CD8-positive, alpha-beta memory T cell (primary cell): ENCODE measurements around the gene ZBTB7A. TPM values are rescaled to one million over a fixed set of nuclear protein-coding genes. Genes with fewer than 3 reads are reported as not detected.
A peak's percentile ranks its signal among the peaks of the same experiment; 100 is the strongest.

Experiments used
- CTCF ChIA-PET: fragments of 350-600 bp; sonication (Branson Sonifier 250); formaldehyde crosslinking; loops from one replicate; lab custom pipeline; 2021; ENCODE audit warnings: antibody characterized with exemption; lab: Charles Lee
- POLR2A ChIA-PET: fragments of 350-600 bp; sonication (Branson Sonifier 250); formaldehyde crosslinking; loops from one replicate; lab custom pipeline; 2021; ENCODE audit warnings: antibody characterized with exemption; lab: Charles Lee
- DNase-seq, 5 donors: peaks; one replicate each; pipeline versions ENCODE4 v3.0.0 to v3.0.0-alpha.2; 2020 to 2022; ENCODE audit warnings: mixed read lengths in 1 of 5
- H3K27ac ChIP-seq: one replicate; pipeline ENCODE4 v1.7.0; 2013; ENCODE audit warnings: low read depth, mild to moderate bottlenecking, low read length, moderate library complexity
- H3K27me3 ChIP-seq: 2 replicates; pipeline ENCODE4 v1.7.0; 2013; ENCODE audit warnings: low read length, mild to moderate bottlenecking; ENCODE audit not compliant: insufficient read depth, poor library complexity, severe bottlenecking
- H3K36me3 ChIP-seq: 2 replicates; pipeline ENCODE4 v1.7.0; 2013; ENCODE audit warnings: mild to moderate bottlenecking, low read length, moderate library complexity; ENCODE audit not compliant: insufficient read depth
- H3K4me1 ChIP-seq: 2 replicates; pipeline ENCODE4 v1.7.0; 2013; ENCODE audit warnings: mild to moderate bottlenecking, low read length, moderate library complexity; ENCODE audit not compliant: insufficient read depth
- H3K4me3 ChIP-seq: 2 replicates; pipeline ENCODE4 v1.7.0; 2013; ENCODE audit warnings: mild to moderate bottlenecking, low read length
- H3K9me3 ChIP-seq: 2 replicates; pipeline ENCODE4 v1.7.0; 2013; ENCODE audit warnings: mild to moderate bottlenecking, low read length
- H3K27ac Mint-ChIP-seq, 8 donors: one replicate each; pipeline ENCODE4 v1.8.0; 2020 to 2021; ENCODE audit warnings: mixed read lengths in 8 of 8, mild to moderate bottlenecking in 6 of 8, inconsistent platforms in 3 of 8, moderate library complexity in 3 of 8
- H3K27me3 Mint-ChIP-seq, 2 donors: one replicate each; pipeline ENCODE4 v1.8.0; 2020 to 2021; ENCODE audit warnings: mixed read lengths in 2 of 2, mild to moderate bottlenecking in 1 of 2, moderate library complexity in 1 of 2
- H3K36me3 Mint-ChIP-seq, 3 donors: one replicate each; pipeline ENCODE4 v1.8.0; 2020 to 2021; ENCODE audit warnings: mixed read lengths in 3 of 3, inconsistent platforms in 1 of 3, mild to moderate bottlenecking in 1 of 3
- H3K4me1 Mint-ChIP-seq, 3 donors: one replicate each; pipeline ENCODE4 v1.8.0; 2020 to 2021; ENCODE audit warnings: mixed read lengths in 3 of 3, inconsistent platforms in 1 of 3, mild to moderate bottlenecking in 1 of 3
- H3K4me3 Mint-ChIP-seq, 7 donors: one replicate each; pipeline ENCODE4 v1.8.0; 2020 to 2021; ENCODE audit warnings: mixed read lengths in 7 of 7, mild to moderate bottlenecking in 6 of 7, moderate library complexity in 4 of 7, inconsistent platforms in 2 of 7
- H3K9me3 Mint-ChIP-seq, 5 donors: one replicate each; pipeline ENCODE4 v1.8.0; 2020 to 2022; ENCODE audit warnings: mixed read lengths in 5 of 5, mild to moderate bottlenecking in 3 of 5, moderate library complexity in 2 of 5, inconsistent platforms in 1 of 5
- polyA plus RNA-seq: library from polyadenylated mRNA; unstranded; fragments of 300-500 nt; fragmentation: Illumina TruSeq; gene quantifications from one replicate; pipeline ENCODE4 v1.2.3, GENCODE V29; 2021
- total RNA-seq, 2 experiments: library from RNA; stranded (reverse); gene quantifications; one replicate each; pipeline ENCODE4 v1.2.3, GENCODE V29; 2021

ZBTB7A gene
- total and polyA plus RNA-seq, 3 experiments from 2014 or later: 44.1 to 86.1 (median 46.8) TPM

DNA sequence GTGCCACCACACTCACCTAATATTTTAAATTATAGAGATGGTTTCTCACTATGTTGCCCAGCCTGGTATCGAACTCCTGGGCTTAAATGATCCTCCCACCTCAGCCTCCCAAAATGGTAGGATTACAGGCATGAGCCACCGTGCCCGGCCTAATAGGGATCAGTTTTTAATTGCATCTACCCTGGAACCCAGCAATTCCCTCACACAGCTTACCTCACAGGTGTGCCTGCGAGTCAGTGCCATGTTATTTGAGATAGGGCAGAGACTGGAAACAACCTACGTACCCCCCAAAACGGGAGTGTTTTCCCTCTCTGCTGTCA lies 42.9 kb upstream of the ZBTB7A start:
- Mint-ChIP-seq H3K27me3 (peaks cover 0 to 4% of the 10 kb centered on the region in 2 donors), H3K27ac (peak overlapping the region; percentile 91 to 99 (median 98)), H3K4me1 (peaks cover 53 to 83% (median 63%) of the 10 kb centered on the region in 3 donors), H3K36me3 (peaks cover 0 to 53% (median 4%) of the 10 kb centered on the region in 3 donors), H3K4me3 (peak overlapping the region in 6 of 7 donors; percentile 62 to 91 (median 72)), H3K9me3 (peaks cover 0 to 3% (median 0%) of the 10 kb centered on the region in 5 donors)
- Histone ChIP-seq H3K27me3 (no peaks in the 10 kb centered on the region), H3K27ac (peak overlapping the region; percentile 62), H3K36me3 (peaks cover 20% of the 10 kb centered on the region), H3K4me1 (peaks cover 59% of the 10 kb centered on the region), H3K4me3 (peak overlapping the region; percentile 8), H3K9me3 (no peaks in the 10 kb centered on the region)
- ChIA-PET CTCF (interaction anchor here (1.0 to 2.0 kb wide), 6 partner anchors 12 to 138 kb away, joined by 3 to 13 read pairs (median 4); partner anchors contain the start of gene EEF2), POLR2A (interaction anchor here (0.7 to 1.7 kb wide), 7 partner anchors 17 to 124 kb away, joined by 3 to 8 read pairs (median 6); partner anchors contain the start of genes EEF2, PIAS4 and ZBTB7A)
- DNase-seq: no peak

DNA sequence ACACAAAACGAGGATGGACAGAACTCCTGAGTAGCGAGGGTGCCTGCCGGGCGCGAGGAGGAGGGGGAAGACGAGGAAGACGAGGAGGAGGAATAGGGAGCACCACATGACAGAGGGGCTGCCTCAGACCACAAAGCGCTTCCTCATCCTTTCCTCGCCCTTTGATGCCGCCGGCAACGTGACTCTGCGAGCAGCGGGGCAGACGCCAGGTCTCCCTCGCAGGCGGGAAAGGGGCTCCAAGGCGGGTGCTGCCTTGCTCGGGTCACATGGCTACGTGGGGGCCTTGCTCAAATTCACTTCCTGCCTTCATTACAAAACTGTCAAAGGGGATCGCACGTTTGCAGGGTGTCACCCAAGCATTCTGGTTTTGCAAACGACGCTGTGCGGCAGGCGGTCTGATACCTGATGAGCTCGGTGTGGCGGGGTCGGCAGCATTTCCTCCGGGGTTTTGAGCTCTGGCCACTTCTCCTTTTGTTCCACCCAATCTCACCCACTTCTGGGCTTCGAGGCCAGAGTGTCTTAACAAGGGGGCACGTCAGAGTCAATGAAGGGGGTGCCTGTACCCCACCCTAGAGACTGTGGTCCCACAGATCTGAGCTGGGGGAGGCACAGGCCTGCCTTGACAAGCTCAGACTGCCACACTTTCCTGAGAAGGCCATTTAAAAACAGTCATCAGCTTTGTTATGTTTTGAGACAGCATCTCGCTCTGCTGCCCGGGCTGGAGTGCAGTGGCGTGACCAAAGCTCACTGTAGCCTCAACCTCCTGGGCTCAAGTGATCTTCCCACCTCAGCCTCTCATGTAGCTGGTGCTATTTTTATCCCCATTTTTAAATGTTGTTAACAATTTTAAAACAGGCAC lies 42.3 kb upstream of the ZBTB7A start:
- Histone ChIP-seq H3K27me3 (no peaks in the 10 kb centered on the region), H3K4me1 (peaks cover 59% of the 10 kb centered on the region), H3K27ac (peak overlapping the region; percentile 62), H3K4me3 (peak overlapping the region; percentile 8), H3K36me3 (peaks cover 15% of the 10 kb centered on the region), H3K9me3 (no peaks in the 10 kb centered on the region)
- Mint-ChIP-seq H3K27me3 (peaks cover 0 to 4% of the 10 kb centered on the region in 2 donors), H3K4me1 (peaks cover 54 to 83% (median 64%) of the 10 kb centered on the region in 3 donors), H3K9me3 (peaks cover 0 to 3% (median 0%) of the 10 kb centered on the region in 5 donors), H3K4me3 (peak overlapping the region; percentile 40 to 91 (median 71)), H3K36me3 (peaks cover 0 to 49% (median 4%) of the 10 kb centered on the region in 3 donors), H3K27ac (peak overlapping the region; percentile 91 to 99 (median 98))
- CTCF ChIA-PET: interaction anchor here (1.0 to 2.0 kb wide), 6 partner anchors 12 to 137 kb away, joined by 3 to 13 read pairs (median 4); partner anchors contain the start of gene EEF2
- DNase-seq: peak; percentile 73 to 92 (median 87)
- POLR2A ChIA-PET: interaction anchor here (0.5 to 1.7 kb wide), 9 partner anchors 17 to 123 kb away, joined by 3 to 8 read pairs (median 5); partner anchors contain the start of genes EEF2, PIAS4 and ZBTB7A

DNA sequence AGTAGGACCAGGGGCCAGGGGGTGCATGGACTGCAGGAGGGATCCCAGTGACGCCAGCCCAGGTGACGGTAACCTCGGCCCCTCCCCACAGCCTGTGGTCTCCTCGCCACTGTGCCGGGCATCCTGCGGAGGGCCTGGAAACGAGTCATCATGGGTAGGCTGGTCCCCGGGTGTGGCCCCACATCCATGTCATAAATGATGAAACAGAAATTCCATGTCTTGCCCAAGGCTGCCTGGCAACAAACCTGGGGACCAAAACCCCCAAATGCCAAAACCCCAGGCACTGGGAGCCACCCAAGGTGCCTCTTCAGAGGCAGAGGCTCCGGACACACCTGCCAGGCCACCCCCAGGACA lies 36.4 kb upstream of the ZBTB7A start:
- H3K4me3 ChIP-seq: no peak overlapping the region
- no peaks in the 10 kb centered on the region for H3K9me3 ChIP-seq
- no peaks in the 10 kb centered on the region for H3K27me3 ChIP-seq
- Mint-ChIP-seq H3K27me3 (peaks cover 0 to 4% of the 10 kb centered on the region in 2 donors), H3K9me3 (peaks cover 0 to 3% (median 0%) of the 10 kb centered on the region in 5 donors), H3K36me3 (peaks cover 0 to 43% (median 5%) of the 10 kb centered on the region in 3 donors), H3K4me1 (peaks cover 31 to 43% (median 38%) of the 10 kb centered on the region in 3 donors), H3K27ac (peak overlapping the region in 1 of 8 donors; percentile 99), H3K4me3 (no peak overlapping the region)
- POLR2A ChIA-PET: no interaction called here
- H3K36me3 ChIP-seq: peaks cover 12% of the 10 kb centered on the region
- H3K27ac ChIP-seq: no peak overlapping the region
- CTCF ChIA-PET: interaction anchor here (3.5 kb wide), 1 partner anchor 37 kb away, joined by 20 read pairs; no protein-coding TSS in a partner anchor
- H3K4me1 ChIP-seq: peaks cover 38% of the 10 kb centered on the region
- DNase-seq: no peak

DNA sequence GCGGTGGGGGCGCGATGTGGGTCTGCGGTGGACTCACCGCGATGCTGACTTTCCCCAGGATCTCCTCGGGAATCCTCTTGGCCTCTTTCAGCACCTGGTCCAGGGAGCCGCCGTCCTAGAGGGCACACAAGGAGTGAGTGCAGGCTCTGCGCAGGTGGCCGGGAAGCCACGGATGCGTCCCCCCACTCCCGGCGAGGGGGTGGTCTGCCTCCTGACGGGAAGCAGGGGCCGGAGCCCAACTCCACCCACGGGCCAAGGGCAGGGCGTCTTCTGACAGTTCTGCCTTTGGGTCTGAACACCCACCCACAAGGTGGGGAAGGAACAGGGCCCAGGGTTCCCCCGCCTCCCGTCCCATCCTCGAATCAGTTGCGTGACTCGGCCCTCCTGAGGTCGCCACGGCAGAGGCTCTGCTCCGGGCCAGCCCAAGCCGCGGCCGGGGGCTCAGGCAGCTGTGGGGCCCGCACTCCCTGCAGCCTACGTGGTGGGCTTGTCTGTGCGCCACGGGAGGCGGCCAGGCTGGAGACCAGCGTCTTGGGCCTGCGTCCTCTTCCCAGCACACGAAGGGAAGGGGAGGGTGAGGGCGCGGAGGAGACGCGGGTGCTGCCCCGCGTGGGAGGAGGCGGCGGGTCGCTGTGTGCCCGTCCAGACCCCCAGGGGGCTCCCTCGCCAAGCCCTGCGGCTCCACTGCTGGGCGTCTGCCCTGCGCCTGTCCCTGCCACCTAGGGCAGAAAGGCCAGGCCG lies 35.8 kb upstream of the ZBTB7A start:
- POLR2A ChIA-PET: no interaction called here

DNA sequence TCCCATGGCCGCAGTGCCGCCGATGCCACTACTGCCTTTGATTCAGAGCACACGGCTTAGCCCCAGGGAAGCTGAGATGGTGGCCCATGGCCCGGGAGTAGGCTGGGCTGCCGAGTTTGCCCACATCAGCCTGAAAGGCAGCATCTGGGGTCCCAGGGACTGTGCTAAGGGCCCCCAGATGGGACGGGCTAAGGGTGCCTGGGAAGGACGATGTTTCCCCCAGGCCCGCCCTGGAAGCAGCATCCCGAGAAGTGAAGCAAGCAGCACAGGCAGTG lies 34.7 kb upstream of the ZBTB7A start:
- no peak overlapping the region for H3K27ac Mint-ChIP-seq
- Histone ChIP-seq H3K27me3 (no peaks in the 10 kb centered on the region), H3K9me3 (no peaks in the 10 kb centered on the region), H3K27ac (no peak overlapping the region), H3K4me3 (no peak overlapping the region), H3K36me3 (peaks cover 12% of the 10 kb centered on the region), H3K4me1 (peaks cover 33% of the 10 kb centered on the region)
- POLR2A ChIA-PET: no interaction called here
- peaks cover 0 to 47% (median 5%) of the 10 kb centered on the region in 3 donors for H3K36me3 Mint-ChIP-seq
- no peak overlapping the region for H3K4me3 Mint-ChIP-seq
- peaks cover 26 to 30% (median 28%) of the 10 kb centered on the region in 3 donors for H3K4me1 Mint-ChIP-seq
- H3K9me3 Mint-ChIP-seq: peaks cover 0 to 3% (median 0%) of the 10 kb centered on the region in 5 donors
- peaks cover 0 to 4% of the 10 kb centered on the region in 2 donors for H3K27me3 Mint-ChIP-seq
- CTCF ChIA-PET: interaction anchor here (1.6 kb wide), 2 partner anchors 14 to 17 kb away, joined by 3 to 5 read pairs; no protein-coding TSS in a partner anchor
- no peak for DNase-seq

More for the DNA sequence above, 35.8 kb upstream of the ZBTB7A start:
- no peaks in the 10 kb centered on the region for H3K27me3 ChIP-seq
- Mint-ChIP-seq H3K27ac (peak overlapping the region in 1 of 8 donors; percentile 81), H3K4me1 (peaks cover 31 to 37% (median 34%) of the 10 kb centered on the region in 3 donors), H3K4me3 (no peak overlapping the region), H3K27me3 (peaks cover 0 to 4% of the 10 kb centered on the region in 2 donors), H3K36me3 (peaks cover 0 to 46% (median 5%) of the 10 kb centered on the region in 3 donors), H3K9me3 (peaks cover 0 to 3% (median 0%) of the 10 kb centered on the region in 5 donors)
- no peak for DNase-seq
- peaks cover 12% of the 10 kb centered on the region for H3K36me3 ChIP-seq
- peaks cover 38% of the 10 kb centered on the region for H3K4me1 ChIP-seq
- H3K27ac ChIP-seq: no peak overlapping the region
- H3K9me3 ChIP-seq: no peaks in the 10 kb centered on the region
- CTCF ChIA-PET: no interaction called here
- H3K4me3 ChIP-seq: no peak overlapping the region

DNA sequence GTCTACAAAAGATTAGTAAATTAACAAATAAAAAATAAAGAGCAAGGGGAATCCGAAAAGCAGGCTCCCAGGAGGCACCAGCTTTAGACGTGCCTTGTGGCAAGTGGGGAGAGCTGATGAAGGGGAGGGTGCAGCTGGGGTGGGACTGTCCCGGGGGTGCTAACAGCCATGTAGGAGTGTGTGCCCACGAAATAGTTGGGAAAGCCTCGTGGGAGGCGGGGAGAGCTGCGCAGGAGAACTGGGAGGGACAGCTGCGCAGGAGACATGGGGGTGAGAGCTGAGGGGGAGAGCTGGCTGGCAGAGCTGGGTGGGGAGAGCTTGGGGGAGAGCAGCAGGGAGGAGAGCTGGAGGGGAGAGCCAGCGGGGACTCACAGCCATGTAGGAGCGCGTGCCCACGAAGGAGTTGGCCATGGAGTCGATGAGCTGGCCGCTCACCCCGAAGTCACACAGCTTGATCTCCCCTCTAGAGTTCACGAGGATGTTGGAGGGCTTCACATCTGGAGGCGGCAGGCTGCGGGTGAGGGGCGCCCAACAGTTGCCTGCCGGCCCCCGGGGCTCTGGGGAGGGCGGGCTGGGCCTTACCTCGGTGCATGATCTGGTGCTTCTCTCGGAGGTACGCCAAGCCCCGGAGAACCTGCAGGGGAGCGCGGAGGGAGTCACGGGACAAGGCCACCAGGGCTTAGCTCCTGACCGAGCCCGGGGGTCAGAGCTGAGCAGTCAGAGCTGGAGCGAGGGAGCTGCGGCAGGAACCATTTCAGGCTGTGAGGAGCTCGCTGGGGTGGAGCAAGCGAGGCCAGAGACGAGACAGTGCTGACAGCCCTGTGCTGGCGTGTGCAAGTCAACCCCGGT lies 34.2 kb upstream of the ZBTB7A start:
- Histone ChIP-seq H3K27ac (no peak overlapping the region), H3K27me3 (no peaks in the 10 kb centered on the region), H3K4me3 (no peak overlapping the region), H3K9me3 (no peaks in the 10 kb centered on the region), H3K36me3 (peaks cover 12% of the 10 kb centered on the region), H3K4me1 (peaks cover 28% of the 10 kb centered on the region)
- DNase-seq: no peak
- Mint-ChIP-seq H3K4me3 (peak overlapping the region in 1 of 7 donors; percentile 69), H3K36me3 (peaks cover 0 to 50% (median 5%) of the 10 kb centered on the region in 3 donors), H3K9me3 (peaks cover 0 to 3% (median 0%) of the 10 kb centered on the region in 5 donors), H3K4me1 (peaks cover 24 to 25% (median 25%) of the 10 kb centered on the region in 3 donors), H3K27me3 (peaks cover 0 to 4% of the 10 kb centered on the region in 2 donors), H3K27ac (peak overlapping the region in 1 of 8 donors; percentile 93)
- POLR2A ChIA-PET: no interaction called here
- CTCF ChIA-PET: interaction anchor here (0.7 to 1.6 kb wide), 3 partner anchors 8 to 18 kb away, joined by 3 to 5 read pairs (median 3); no protein-coding TSS in a partner anchor
